ENCODE measurements around the gene MT1HL1.

DNA sequence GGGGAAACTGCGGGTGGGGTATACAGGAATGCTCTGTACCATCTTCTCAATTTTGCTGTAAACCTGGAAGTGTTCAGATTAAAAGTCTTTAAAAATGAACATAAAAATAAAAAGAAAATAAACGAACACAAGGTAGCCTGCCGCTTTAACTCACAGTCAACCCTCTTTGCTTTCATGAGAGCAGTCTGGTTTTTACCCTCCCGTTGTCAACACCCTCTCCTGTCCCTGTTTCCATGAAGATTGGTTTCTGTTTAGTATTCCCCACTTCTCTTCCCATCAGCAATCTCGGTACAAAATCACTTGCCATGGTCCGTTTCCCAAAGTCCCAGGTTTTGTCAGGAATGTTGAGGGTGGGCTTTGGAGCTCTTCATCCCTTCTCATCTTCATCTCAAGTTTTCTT lies 28.8 kb downstream of the MT1HL1 start:
- TF ChIP-seq, protein P1, sequence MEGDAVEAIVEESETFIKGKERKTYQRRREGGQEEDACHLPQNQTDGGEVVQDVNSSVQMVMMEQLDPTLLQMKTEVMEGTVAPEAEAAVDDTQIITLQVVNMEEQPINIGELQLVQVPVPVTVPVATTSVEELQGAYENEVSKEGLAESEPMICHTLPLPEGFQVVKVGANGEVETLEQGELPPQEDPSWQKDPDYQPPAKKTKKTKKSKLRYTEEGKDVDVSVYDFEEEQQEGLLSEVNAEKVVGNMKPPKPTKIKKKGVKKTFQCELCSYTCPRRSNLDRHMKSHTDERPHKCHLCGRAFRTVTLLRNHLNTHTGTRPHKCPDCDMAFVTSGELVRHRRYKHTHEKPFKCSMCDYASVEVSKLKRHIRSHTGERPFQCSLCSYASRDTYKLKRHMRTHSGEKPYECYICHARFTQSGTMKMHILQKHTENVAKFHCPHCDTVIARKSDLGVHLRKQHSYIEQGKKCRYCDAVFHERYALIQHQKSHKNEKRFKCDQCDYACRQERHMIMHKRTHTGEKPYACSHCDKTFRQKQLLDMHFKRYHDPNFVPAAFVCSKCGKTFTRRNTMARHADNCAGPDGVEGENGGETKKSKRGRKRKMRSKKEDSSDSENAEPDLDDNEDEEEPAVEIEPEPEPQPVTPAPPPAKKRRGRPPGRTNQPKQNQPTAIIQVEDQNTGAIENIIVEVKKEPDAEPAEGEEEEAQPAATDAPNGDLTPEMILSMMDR (conservative IDR thresholded peaks at IDR 0.05; ENCODE audit: low read depth, low read length) = no peak
- no peak for TF ChIP-seq EZH2 (IDR thresholded peaks at IDR 0.05; ENCODE audit: borderline replicate concordance, low read depth, low read length, poor library complexity, severe bottlenecking)
